ENCODE results near the gene MPRIP.

DNA sequence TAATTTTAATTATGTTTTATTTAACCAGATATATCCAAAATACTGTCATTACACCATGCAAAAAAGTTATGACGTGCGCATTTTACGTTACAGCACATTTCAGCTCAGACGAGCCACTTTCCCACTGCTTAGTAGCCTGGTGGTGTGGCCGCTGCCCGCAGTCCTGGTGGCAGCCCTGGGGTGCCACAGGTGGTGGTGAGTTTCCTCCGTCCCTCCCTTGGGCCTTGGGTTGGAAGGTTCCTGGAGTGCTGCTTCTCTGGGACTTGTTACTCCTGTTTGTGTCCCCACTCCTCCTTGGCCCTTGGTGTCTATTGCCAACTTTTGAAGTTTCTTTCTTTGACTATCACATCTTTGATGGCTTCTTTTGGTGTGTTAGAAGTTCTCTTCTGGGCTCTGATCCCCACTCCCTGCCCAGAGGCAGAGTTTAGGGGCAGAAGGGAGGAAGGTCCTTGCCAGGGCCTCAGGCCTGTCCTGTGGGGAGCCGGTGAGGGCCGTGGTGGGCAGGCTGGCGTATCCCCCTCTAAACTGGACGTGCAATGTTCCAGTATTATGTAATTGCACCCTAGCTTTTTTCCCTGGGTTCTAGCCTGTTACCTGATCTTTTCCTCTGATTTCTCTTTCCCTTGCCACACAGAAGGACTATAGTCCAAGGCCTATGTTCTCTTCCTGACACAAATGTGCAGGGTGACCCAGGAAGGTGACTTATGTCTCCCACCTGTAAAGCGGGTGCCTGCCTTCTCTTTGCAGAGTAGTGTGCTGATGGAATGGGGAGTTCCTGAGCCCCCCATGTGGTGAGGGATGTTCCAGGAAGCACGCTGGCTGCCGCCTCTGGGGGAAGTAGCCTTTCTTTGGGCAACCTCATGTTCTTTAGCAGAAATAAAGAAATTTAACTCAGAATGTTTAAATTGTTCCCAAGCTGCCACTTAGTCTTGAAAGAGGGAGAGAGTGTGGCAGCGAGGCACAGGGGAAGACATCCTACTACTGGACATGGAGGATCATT lies 8.4 kb downstream of the MPRIP start:
- TF ChIP-seq CTCF (IDR thresholded peaks at IDR 0.05) = no peak
- no peak for TF ChIP-seq POLR2A (IDR thresholded peaks at IDR 0.05)
- TF ChIP-seq POLR2AphosphoS5 (IDR thresholded peaks at IDR 0.05) = no peak
